NCI-H2107 (cell line): Measurements from ENCODE around the gene DENND4A.
"Not testable (repeated sequence)": the region's sequence is repeated elsewhere in the genome, so short reads cannot be mapped to it uniquely, and the experiment has no call there.

Experiments
- DNase-seq: peaks from one replicate; lab custom pipeline; 2025; lab: John Stamatoyannopoulos, UW

DENND4A gene

DNA sequence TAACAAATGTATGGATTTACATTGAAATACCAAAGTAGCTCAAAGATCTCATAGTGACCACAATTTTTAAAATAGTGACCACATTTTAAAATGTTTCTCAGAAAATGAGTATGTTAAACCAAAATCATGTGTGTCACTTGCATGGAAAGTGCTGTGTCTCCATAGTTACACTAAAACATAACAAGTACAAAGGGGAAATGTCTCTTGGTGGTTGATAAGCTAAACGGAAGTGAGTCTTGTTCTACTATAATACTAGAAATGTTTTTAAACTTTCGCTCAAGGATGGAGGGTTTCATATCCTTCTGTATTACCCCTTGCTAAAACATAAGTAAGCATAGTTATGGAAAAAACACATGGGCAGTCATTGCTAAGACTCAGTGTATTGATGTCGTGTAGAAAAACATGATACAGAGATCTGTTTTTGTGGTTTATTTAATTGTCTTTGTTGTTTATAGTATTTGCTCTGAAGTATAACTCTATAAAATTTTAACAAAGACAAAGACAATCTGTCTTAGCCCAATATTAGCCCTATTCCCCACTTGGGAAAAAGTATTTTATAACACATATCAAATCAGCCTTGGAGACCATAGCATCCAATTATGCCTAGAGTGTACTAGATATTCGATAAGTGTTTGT lies 27.0 kb upstream of the DENND4A start:
- no peak for DNase-seq

- DNase-seq, result no peak
Observed at GRCh38 chr15:65816441-65816840, 24.3 kb upstream of the DENND4A start.

- not testable (repeated sequence) for DNase-seq
Observed at GRCh38 chr15:65816008-65816407, 23.9 kb upstream of the DENND4A start.

DNA sequence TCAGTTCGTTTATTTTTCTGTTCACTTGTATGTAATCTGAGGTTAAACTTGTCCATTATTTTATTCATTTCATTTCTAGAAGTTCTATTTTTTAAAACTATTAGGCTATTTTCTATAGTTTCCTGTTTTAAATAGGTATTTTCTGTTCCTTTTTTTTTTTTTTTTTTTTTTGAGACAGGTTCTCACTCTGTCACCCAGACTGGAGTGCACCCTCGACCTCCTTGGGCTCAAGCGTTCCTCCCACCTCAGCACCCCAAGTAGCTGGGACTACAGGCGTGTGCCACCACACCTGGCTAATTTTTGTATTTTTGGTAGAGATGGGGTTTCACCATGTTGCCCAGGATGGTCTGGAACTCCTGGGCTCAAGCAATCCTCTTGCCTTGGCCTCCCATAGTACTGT lies 22.2 kb upstream of the DENND4A start:
- DNase-seq, result not testable (repeated sequence)

GRCh38 chr15:65812916-65813315 lies 20.8 kb upstream of the DENND4A start:
- DNase-seq, result no peak

GRCh38 chr15:65812467-65812866 lies 20.4 kb upstream of the DENND4A start:
- no peak for DNase-seq

- no peak for DNase-seq
Observed at GRCh38 chr15:65811835-65812234, 19.7 kb upstream of the DENND4A start.

GRCh38 chr15:65811011-65811733 lies 19.1 kb upstream of the DENND4A start:
- not testable (repeated sequence) for DNase-seq

- no peak for DNase-seq
Observed at GRCh38 chr15:65806397-65806796, 14.3 kb upstream of the DENND4A start.

- no peak for DNase-seq
Observed at GRCh38 chr15:65805019-65805745, 13.1 kb upstream of the DENND4A start.

DNA sequence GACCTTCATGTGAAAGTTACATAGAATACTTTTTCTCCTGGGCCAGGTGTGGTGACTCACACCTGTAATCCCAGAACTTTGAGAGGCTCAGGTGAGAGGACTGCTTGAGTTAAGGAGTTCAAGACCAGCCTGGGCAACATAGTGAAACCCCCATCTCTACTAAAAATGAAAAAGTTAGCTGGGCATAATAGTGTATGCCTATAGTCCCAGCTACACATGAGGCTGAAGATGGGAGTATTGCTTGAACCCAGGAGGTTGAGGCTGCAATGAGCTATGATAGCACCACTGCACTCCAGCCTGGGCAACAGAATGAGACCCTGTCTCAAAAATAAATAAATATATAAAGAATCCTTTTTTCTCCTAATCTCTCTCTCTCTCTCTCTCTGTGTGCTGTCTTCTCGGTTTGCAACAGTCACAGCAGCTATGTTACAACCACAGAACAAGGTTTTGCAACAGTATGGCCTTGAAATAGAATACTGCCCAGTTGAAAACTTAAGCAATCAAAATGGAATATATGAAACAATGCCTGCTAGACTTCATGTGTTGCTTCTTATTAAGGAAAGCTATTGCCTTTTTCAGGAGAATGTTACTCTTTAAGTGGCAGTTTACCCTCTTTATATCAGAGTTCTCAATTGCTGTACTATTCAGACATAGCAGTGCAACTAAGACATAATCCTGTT lies 12.3 kb upstream of the DENND4A start:
- no peak for DNase-seq

DNA sequence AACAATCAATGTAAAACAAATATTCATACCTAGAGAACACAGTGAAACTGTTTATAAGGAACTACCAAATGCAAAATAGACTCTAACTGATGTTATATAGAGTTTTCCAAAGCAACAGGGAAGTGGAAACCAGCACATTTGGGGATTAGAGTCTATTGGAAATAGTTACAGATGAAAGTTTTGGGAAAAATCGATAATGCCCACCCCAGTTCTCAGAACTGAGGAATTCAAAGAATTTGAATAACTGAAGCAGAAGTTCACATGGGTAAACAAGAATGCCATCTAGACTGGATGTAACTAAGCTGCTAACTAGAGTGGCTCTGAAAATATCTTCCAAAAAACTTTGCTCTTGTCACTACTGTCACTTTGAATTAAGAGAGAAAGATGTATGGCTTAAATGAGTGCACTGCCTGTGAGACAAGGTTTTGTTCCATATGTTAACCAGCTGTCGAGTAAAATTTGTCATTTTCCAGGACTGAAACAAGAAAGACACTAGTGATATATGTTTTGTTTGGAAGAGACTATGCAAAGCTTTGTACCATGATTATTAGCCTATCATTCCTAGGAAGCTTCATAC lies 9.2 kb upstream of the DENND4A start:
- DNase-seq, result no peak

DNA sequence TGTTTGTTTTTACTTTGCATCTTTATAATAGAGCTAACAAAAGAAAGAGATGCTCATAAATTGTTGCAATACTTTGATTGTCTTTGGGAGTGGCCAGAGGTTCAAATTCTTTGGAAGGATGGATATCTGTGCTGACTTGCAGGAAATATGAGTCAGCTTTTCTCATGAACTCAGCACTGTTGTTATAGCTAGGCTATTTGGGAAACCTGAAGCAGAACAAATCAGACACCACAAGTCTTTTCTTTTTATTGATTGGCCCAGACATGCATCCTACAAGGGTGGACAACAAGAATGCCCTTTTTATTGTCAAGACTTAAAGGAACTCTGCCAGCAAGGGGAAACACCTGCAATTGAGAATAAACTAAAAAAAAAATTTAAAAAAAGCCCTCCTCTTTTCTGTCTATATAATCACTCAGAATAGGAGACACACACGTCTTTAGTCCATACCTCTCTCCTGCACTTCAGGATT lies 4.6 kb upstream of the DENND4A start:
- DNase-seq, result no peak

DNA sequence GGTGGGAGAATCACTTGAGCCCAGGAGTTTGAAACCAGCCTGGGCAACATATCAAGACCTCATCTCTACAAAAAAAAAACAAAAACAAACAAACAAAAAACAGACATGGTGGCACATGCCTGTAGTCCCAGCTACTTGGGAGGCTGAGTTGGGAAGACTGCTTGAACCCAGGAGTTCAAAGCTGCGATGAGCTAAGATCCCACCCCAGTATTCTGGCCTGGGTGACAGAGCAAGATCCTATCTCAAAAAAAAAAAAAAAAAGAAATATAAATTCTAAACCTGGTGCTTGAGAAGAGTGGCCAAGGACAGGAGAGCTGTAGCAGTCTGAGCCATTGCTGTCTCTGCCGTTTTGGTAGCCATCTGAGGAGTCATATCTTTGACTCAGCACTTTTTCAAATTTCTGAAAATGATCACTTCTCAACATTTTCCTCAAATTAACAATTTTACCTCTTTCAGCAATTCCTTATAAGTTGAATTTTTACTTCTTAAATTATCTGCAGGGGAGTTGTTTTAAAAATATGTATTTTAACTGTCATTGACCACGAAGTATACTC lies 3.6 kb upstream of the DENND4A start:
- no peak for DNase-seq

DNA sequence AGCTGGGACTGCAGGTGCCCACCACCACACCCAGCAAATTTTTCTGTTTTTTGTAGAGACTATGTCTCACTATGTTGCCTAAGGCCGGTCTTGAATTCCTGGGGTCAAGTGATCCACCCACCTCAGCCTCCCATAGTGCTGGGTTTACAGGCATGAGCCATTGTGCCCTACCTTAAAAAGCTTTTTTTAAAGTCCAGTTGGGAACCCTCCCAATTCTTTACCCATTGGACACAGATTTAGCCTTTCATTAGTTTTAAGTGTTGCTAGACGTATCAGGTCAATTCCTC lies 1.7 kb upstream of the DENND4A start:
- DNase-seq, result no peak

DNA sequence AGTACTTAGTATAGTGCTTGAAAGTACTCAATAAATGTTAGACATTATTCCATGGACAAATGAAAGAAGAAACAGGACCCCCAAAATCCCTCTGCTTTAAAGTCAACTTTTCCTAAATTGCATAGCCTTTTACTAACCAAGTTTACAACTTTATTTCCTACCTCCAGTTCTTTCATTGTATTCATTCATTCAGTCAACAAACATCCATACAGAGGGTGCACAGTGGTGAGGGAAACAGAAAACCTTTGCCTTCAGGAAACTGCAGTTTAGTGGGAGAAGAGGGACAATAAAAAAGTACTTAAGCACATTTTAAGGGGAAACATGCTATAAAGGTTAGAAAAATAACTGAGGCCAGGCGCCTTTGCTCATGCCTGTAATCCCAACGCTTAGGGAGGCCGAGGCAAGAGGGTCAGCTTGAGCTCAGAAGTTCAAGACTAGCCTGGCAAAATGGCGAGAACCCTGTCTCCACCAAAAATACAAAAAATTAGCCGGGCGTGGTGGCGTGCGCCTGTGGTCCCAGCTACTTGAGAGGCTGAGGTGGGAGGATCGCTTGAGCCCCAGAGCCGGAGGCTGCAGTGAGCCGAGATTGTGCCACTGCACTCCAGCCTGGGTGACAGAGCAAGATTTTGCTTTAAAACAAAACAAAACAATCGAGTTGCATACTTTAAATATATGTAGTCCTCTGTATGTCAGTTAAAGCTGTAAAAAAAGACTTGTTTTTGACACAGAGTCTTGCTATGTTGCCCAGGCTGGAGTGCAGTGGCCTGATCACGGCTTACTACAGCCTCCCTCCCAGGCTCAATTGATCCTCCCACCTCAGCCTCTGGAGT lies 1.1 kb upstream of the DENND4A start:
- DNase-seq, result no peak

DNA sequence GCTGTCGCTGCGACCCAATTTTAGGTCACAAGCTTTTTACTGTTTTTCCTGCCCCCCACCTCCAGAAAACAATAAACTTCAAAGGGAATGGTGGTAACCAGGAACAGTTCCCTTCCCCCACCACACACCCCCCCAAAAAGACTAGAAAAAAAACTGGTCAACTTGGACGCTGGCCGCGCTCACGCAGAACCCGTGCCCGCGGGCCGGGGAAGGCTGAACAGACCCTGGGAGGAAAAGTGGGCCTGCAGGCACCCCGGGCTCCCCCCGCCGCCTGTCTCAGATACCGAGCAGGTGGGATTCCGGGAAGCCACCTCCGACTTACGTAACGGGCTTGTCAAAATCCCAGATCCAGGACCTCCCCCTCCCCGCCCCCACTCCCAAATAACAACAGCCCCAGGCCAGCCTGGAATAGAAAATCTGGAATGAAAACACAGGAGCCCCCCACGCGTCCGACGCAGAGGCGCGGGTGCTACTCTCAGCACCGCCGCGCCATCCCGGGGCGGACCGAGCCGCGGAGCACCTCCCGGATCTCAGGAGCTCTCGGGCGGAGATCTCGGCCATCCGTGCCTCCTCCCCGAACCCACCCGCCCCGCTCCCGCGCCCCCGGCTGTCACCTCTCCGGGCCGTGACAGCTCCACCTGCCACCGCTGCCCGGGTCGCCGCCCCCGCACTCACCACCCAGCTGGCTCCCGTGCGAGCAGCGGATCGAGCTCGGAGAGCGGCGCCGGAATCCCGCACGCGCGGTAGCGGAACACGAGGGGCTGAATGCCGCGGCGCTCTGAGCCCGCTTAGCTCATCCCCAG lies 557 bp downstream of the DENND4A start:
- no peak for DNase-seq

GRCh38 chr15:65790694-65791334 lies 1.3 kb downstream of the DENND4A start:
- DNase-seq, result no peak

- DNase-seq, result no peak
Observed at GRCh38 chr15:65789759-65790425, 2.2 kb downstream of the DENND4A start.
